HFFc6 (cell line): ENCODE data around the gene AIFM2. TPM values are rescaled to one million over a fixed set of nuclear protein-coding genes. Genes with fewer than 3 reads are reported as not detected.
"Not testable (repeated sequence)": the region's sequence is repeated elsewhere in the genome, so short reads cannot be mapped to it uniquely, and the experiment has no call there.

Source experiments
- DNase-seq: peaks from one replicate; pipeline ENCODE4 v3.0.0-alpha.2; 2018
- H3K27ac Mint-ChIP-seq: 2 replicates; pipeline ENCODE4 v1.8.0; 2020; ENCODE audit warnings: mild to moderate bottlenecking, mixed read lengths
- H3K27me3 Mint-ChIP-seq: 2 replicates; pipeline ENCODE4 v1.8.0; 2021; ENCODE audit warnings: mild to moderate bottlenecking, moderate library complexity, mixed read lengths; ENCODE audit not compliant: insufficient read depth
- H3K36me3 Mint-ChIP-seq: 2 replicates; pipeline ENCODE4 v1.8.0; 2021; ENCODE audit warnings: low read depth, mixed read lengths
- H3K4me1 Mint-ChIP-seq: 2 replicates; pipeline ENCODE4 v1.8.0; 2020; ENCODE audit warnings: low read depth, mixed read lengths
- H3K4me3 Mint-ChIP-seq: 2 replicates; pipeline ENCODE4 v1.8.0; 2020; ENCODE audit warnings: mild to moderate bottlenecking, moderate library complexity, mixed read lengths
- H3K9me3 Mint-ChIP-seq: 2 replicates; pipeline ENCODE4 v1.8.0; 2020; ENCODE audit warnings: mild to moderate bottlenecking, mixed read lengths
- CTCF ChIP-seq: fragments of 200-600 bp; sonication (generic); IDR thresholded peaks from 2 replicates; pipeline ENCODE4 v1.5.0; 2021; ENCODE audit warnings: antibody characterized with exemption, mild to moderate bottlenecking
- total RNA-seq, 6 experiments: library from RNA; stranded (reverse); fragmentation: NEBNext Ultra II Directional; extraction: Animal tissue kit (Norgen Biotek cat#: 25700); gene quantifications; 2 replicates in 1 of 6; 3 replicates in 5 of 6; pipeline ENCODE4 v1.2.3, GENCODE V29; 2021

The AIFM2 gene
- total RNA-seq, 6 experiments from 2014 or later = 5.1 to 12.3 (median 10.4) TPM

GRCh38 chr10:70124918-70125317, 7.7 kb downstream of the AIFM2 start:
- H3K4me1 Mint-ChIP-seq = no peaks in the 10 kb centered on the region

GRCh38 chr10:70124415-70124814, 8.2 kb downstream of the AIFM2 start:
- DNase-seq = no peak
- H3K27me3 Mint-ChIP-seq = no peaks in the 10 kb centered on the region; the same call in 1 of the 2 replicates
- no peak overlapping the region for H3K27ac Mint-ChIP-seq
- H3K4me1 Mint-ChIP-seq = no peaks in the 10 kb centered on the region
- H3K4me3 Mint-ChIP-seq = no peak overlapping the region
- TF ChIP-seq CTCF = no peak
- H3K36me3 Mint-ChIP-seq = peaks cover 4% of the 10 kb centered on the region; the same call in 1 of the 2 replicates
- H3K9me3 Mint-ChIP-seq = no peaks in the 10 kb centered on the region

More at GRCh38 chr10:70124918-70125317, 7.7 kb downstream of the AIFM2 start:
- H3K4me3 Mint-ChIP-seq = no peak overlapping the region
- no peak for TF ChIP-seq CTCF
- H3K36me3 Mint-ChIP-seq = peaks cover 4% of the 10 kb centered on the region; the same call in 1 of the 2 replicates
- H3K27me3 Mint-ChIP-seq = no peaks in the 10 kb centered on the region; the same call in 1 of the 2 replicates
- H3K9me3 Mint-ChIP-seq = no peaks in the 10 kb centered on the region
- no peak for DNase-seq
- no peak overlapping the region for H3K27ac Mint-ChIP-seq

GRCh38 chr10:70123817-70124216, 8.8 kb downstream of the AIFM2 start:
- Mint-ChIP-seq H3K4me1 (no peaks in the 10 kb centered on the region), H3K9me3 (no peaks in the 10 kb centered on the region), H3K36me3 (peaks cover 4% of the 10 kb centered on the region; the same call in 1 of the 2 replicates), H3K4me3 (no peak overlapping the region), H3K27ac (no peak overlapping the region), H3K27me3 (no peaks in the 10 kb centered on the region; the same call in 1 of the 2 replicates)
- no peak for TF ChIP-seq CTCF
- DNase-seq = no peak

GRCh38 chr10:70123166-70123565, 9.5 kb downstream of the AIFM2 start:
- H3K4me3 Mint-ChIP-seq, H3K27ac Mint-ChIP-seq: not testable (repeated sequence)

GRCh38 chr10:70122742-70123141, 9.9 kb downstream of the AIFM2 start:
- Mint-ChIP-seq H3K4me1 (no peaks in the 10 kb centered on the region), H3K27ac (no peak overlapping the region), H3K36me3 (peaks cover under 1% of the 10 kb centered on the region; the same call in 1 of the 2 replicates), H3K27me3 (no peaks in the 10 kb centered on the region; the same call in 1 of the 2 replicates), H3K4me3 (no peak overlapping the region), H3K9me3 (no peaks in the 10 kb centered on the region)
- no peak for TF ChIP-seq CTCF
- no peak for DNase-seq

More at GRCh38 chr10:70123166-70123565, 9.5 kb downstream of the AIFM2 start:
- not testable (repeated sequence) for H3K27me3 Mint-ChIP-seq, H3K9me3 Mint-ChIP-seq, H3K4me1 Mint-ChIP-seq, H3K36me3 Mint-ChIP-seq, DNase-seq

GRCh38 chr10:70121281-70121949, 11.2 kb downstream of the AIFM2 start:
- no peak for DNase-seq
- H3K36me3 Mint-ChIP-seq = peaks cover under 1% of the 10 kb centered on the region; the same call in 1 of the 2 replicates
- H3K27me3 Mint-ChIP-seq = no peaks in the 10 kb centered on the region; the same call in 1 of the 2 replicates
- no peak for TF ChIP-seq CTCF
- no peaks in the 10 kb centered on the region for H3K4me1 Mint-ChIP-seq
- H3K9me3 Mint-ChIP-seq = no peaks in the 10 kb centered on the region
- no peak overlapping the region for H3K27ac Mint-ChIP-seq
- H3K4me3 Mint-ChIP-seq = no peak overlapping the region
